AG09309 (cell line): ENCODE measurements around the gene INSR.

ENCODE experiments used
- DNase-seq: peaks from one replicate; pipeline ENCODE4 v3.0.0-alpha.2; 2010; ENCODE audit warnings: low read depth
- H3K4me3 ChIP-seq: 2 replicates; pipeline ENCODE4 v1.5.1; 2011; ENCODE audit warnings: mild to moderate bottlenecking, low read depth, low read length, moderate library complexity; ENCODE audit not compliant: control insufficient read depth
- TF ChIP-seq, protein P1 (sequence below): IDR thresholded peaks from 2 replicates; pipeline ENCODE4 v1.5.1; 2011; ENCODE audit warnings: mild to moderate bottlenecking, low read depth, low read length, inconsistent platforms; ENCODE audit not compliant: insufficient read depth, control insufficient read depth; ENCODE audit errors: missing control alignments

Gene INSR

GRCh38 chr19:7104747-7105447 is 189.3 kb downstream of the INSR start:
- no peak for DNase-seq
- TF ChIP-seq, protein P1, sequence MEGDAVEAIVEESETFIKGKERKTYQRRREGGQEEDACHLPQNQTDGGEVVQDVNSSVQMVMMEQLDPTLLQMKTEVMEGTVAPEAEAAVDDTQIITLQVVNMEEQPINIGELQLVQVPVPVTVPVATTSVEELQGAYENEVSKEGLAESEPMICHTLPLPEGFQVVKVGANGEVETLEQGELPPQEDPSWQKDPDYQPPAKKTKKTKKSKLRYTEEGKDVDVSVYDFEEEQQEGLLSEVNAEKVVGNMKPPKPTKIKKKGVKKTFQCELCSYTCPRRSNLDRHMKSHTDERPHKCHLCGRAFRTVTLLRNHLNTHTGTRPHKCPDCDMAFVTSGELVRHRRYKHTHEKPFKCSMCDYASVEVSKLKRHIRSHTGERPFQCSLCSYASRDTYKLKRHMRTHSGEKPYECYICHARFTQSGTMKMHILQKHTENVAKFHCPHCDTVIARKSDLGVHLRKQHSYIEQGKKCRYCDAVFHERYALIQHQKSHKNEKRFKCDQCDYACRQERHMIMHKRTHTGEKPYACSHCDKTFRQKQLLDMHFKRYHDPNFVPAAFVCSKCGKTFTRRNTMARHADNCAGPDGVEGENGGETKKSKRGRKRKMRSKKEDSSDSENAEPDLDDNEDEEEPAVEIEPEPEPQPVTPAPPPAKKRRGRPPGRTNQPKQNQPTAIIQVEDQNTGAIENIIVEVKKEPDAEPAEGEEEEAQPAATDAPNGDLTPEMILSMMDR = no peak
- H3K4me3 ChIP-seq = no peak overlapping the region

DNA sequence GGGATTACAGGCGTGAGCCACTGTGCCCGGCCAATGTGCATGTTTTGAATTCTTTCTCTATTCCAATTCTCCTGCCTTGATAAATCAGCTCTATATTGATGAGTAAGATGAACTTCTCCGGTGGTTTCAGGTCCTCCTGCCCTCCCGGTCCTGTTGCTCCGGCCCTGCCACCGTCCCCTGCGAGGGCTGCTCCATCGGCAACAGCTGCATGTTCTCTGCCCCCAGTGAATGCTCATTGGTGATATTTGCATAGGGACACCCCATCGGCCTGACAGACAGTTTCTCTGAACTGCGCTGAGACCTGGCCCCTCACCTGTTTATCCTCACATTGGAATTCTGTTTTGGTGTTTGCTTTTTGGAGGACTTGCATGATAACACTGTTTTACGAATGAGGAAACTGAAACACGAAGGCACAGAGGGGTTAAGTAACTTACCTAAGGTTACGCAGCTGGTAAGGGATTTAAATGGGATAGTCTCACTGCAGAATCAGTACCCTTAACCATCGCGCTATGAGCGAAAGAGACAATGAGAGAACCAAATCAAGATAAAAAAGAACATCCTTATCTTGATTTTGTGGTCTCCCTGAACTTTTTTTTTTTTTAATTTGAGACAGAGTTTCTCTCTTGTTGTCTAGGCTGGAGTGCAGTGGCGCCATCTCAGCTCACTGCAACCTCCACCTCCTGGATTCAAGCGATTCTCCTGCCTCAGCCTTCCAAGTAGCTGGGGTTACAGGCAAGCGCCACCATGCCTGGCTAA is 192.5 kb downstream of the INSR start:
- no peak overlapping the region for H3K4me3 ChIP-seq
- TF ChIP-seq, protein P1 = no peak
- DNase-seq = no peak

- DNase-seq = no peak
- TF ChIP-seq, protein P1 = no peak
Measured at GRCh38 chr19:7099597-7099921, 194.7 kb downstream of the INSR start.

DNA sequence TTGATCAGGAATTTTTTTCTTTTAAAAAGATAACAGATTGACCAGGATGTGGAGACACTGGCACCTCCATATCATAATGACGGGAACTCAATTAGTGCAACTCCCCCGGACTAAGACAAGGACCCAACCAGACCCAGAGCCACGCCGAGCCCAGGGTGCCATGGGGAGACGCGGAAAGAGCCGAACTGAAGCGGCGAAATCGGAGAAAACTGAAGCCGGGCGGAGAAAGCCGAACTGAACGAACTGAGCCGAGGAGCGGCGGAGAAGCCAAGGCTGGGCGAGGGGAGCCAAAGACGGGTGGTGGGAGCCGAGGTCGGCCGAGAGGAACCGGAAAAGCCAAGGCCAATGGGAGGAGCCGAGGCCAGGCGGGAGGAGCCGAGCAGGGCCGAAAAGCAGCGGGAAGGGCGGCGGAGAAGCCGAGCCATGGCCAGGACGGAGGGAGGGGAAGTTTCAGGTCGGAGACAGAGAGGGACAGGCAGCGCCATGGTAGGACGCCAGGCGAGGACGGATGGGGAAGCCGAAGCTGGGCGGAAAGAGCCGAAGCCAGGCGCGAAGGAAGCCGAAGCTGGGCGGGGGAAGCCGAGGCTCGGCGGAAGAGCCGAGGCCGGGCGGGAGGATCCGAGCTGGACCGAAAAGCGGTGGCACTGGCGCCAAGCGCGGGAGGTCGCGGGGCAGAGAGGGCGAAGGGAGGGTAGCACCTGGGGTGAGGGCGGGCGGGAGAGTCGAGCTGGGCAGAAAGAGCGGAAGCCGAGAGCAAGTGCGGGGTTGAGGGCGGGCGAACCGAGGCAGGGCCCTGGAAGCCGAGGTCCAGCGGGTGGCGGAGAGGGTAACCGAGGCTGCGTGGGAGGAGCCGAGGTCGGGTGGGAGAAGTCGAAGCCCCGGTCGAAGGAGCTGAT is 195.3 kb downstream of the INSR start:
- H3K4me3 ChIP-seq = peak overlapping the region; percentile 56
- TF ChIP-seq, protein P1 = no peak
- peak; percentile 58 for DNase-seq

More at GRCh38 chr19:7099597-7099921, 194.7 kb downstream of the INSR start:
- peak overlapping the region; percentile 56 for H3K4me3 ChIP-seq

DNA sequence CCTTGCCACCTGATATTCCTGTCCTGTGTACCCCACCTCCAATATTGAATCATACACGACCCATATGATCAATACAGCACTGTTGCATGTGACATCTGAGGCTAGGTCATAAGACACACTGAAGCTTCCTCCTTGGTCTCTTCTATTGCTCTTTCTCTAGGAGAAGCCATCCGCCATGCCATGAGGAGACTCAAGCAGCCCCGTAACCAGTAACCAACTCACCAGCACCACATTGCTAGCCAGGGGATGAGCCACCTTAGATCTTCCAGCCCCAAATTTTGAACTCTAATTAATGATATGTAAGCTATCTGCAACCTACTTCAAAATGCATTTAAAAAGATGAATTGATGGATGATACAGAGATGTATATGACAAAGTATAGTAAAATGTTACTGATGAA is 196.1 kb downstream of the INSR start:
- no peak overlapping the region; the same call in 1 of the 2 replicates for H3K4me3 ChIP-seq
- TF ChIP-seq, protein P1 = no peak

DNA sequence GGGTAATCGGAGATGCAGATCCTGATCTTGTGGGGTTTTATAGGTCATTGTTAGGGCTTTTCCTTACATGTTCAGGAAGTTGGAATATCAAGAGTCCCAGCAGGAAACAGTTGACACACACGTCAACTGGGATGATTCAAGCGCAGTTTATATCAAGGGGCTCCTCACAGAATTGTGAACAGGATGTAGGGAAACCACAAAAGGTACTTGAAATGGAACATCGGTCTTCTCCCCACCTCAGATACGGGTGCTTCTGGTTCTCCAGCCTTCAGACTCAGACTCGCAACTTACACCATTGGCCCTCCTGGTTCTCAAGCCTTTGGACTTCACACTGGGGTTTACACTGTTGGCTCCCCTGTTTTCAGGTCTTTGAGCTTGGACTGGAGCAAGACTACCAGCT is 205.2 kb downstream of the INSR start:
- H3K4me3 ChIP-seq = no peak overlapping the region
- TF ChIP-seq, protein P1 = no peak
- no peak for DNase-seq

More for the DNA sequence above, 196.1 kb downstream of the INSR start:
- no peak for DNase-seq
